ENCODE results near the gene CRYBB1.

Gene CRYBB1

GRCh38 chr22:26656891-26657851, 39.3 kb upstream of the CRYBB1 start, which contains the start of gene MIAT:
Gene MIAT, plus strand, starts transcription at chr22:26657588.
- H3K4me3 ChIP-seq (ENCODE audit: low read length in 2 of 2), result peak within 1 kb of the TSS; percentile 61 to 62
- H3K27me3 ChIP-seq (ENCODE audit: control insufficient read depth in 1 of 2, insufficient read depth in 2 of 2, low read length in 2 of 2), result peaks cover 26 to 38% of the 10 kb centered on the region in 2 donors
- no peak within 1 kb of the TSS for H3K9ac ChIP-seq (ENCODE audit: low read length in 2 of 2)
- H3K27ac ChIP-seq (ENCODE audit: low read length), result no peak within 1 kb of the TSS
- no peaks in the 10 kb centered on the region for H3K9me3 ChIP-seq (ENCODE audit: control insufficient read depth in 2 of 2, low read length in 2 of 2)
- H3K36me3 ChIP-seq (ENCODE audit: control insufficient read depth in 2 of 2, insufficient read depth in 2 of 2, low read length in 2 of 2), result no peaks in the 10 kb centered on the region
- H3K4me1 ChIP-seq (ENCODE audit: control insufficient read depth, insufficient read depth, low read length), result peaks cover 20% of the 10 kb centered on the region

GRCh38 chr22:26651815-26652214, 34.0 kb upstream of the CRYBB1 start:
- Histone ChIP-seq H3K9ac (ENCODE audit: low read length in 2 of 2) (no peak overlapping the region), H3K36me3 (ENCODE audit: control insufficient read depth in 2 of 2, insufficient read depth in 2 of 2, low read length in 2 of 2) (no peaks in the 10 kb centered on the region), H3K9me3 (ENCODE audit: control insufficient read depth in 2 of 2, low read length in 2 of 2) (no peaks in the 10 kb centered on the region), H3K4me3 (ENCODE audit: low read length in 2 of 2) (no peak overlapping the region), H3K27me3 (ENCODE audit: control insufficient read depth in 1 of 2, insufficient read depth in 2 of 2, low read length in 2 of 2) (peaks cover 7 to 24% of the 10 kb centered on the region in 2 donors), H3K4me1 (ENCODE audit: control insufficient read depth, insufficient read depth, low read length) (peaks cover 2% of the 10 kb centered on the region), H3K27ac (ENCODE audit: low read length) (no peak overlapping the region)

GRCh38 chr22:26650722-26651421, 33.0 kb upstream of the CRYBB1 start:
- Histone ChIP-seq H3K9ac (ENCODE audit: low read length in 2 of 2) (no peak overlapping the region), H3K36me3 (ENCODE audit: control insufficient read depth in 2 of 2, insufficient read depth in 2 of 2, low read length in 2 of 2) (no peaks in the 10 kb centered on the region), H3K9me3 (ENCODE audit: control insufficient read depth in 2 of 2, low read length in 2 of 2) (no peaks in the 10 kb centered on the region), H3K27ac (ENCODE audit: low read length) (no peak overlapping the region), H3K4me1 (ENCODE audit: control insufficient read depth, insufficient read depth, low read length) (peaks cover 2% of the 10 kb centered on the region), H3K27me3 (ENCODE audit: control insufficient read depth in 1 of 2, insufficient read depth in 2 of 2, low read length in 2 of 2) (peaks cover 13 to 27% of the 10 kb centered on the region in 2 donors), H3K4me3 (ENCODE audit: low read length in 2 of 2) (no peak overlapping the region)

GRCh38 chr22:26648528-26649388, 30.9 kb upstream of the CRYBB1 start:
- peaks cover 13 to 24% of the 10 kb centered on the region in 2 donors for H3K27me3 ChIP-seq (ENCODE audit: control insufficient read depth in 1 of 2, insufficient read depth in 2 of 2, low read length in 2 of 2)
- peaks cover 8% of the 10 kb centered on the region for H3K4me1 ChIP-seq (ENCODE audit: control insufficient read depth, insufficient read depth, low read length)
- no peak overlapping the region for H3K4me3 ChIP-seq (ENCODE audit: low read length in 2 of 2)
- H3K27ac ChIP-seq (ENCODE audit: low read length), result no peak overlapping the region
- no peak overlapping the region for H3K9ac ChIP-seq (ENCODE audit: low read length in 2 of 2)
- H3K36me3 ChIP-seq (ENCODE audit: control insufficient read depth in 2 of 2, insufficient read depth in 2 of 2, low read length in 2 of 2), result no peaks in the 10 kb centered on the region
- no peaks in the 10 kb centered on the region for H3K9me3 ChIP-seq (ENCODE audit: control insufficient read depth in 2 of 2, low read length in 2 of 2)

GRCh38 chr22:26648011-26648497, 30.2 kb upstream of the CRYBB1 start:
- no peak overlapping the region for H3K27ac ChIP-seq (ENCODE audit: low read length)
- peaks cover 13 to 22% of the 10 kb centered on the region in 2 donors for H3K27me3 ChIP-seq (ENCODE audit: control insufficient read depth in 1 of 2, insufficient read depth in 2 of 2, low read length in 2 of 2)
- peaks cover 9% of the 10 kb centered on the region for H3K4me1 ChIP-seq (ENCODE audit: control insufficient read depth, insufficient read depth, low read length)
- H3K9ac ChIP-seq (ENCODE audit: low read length in 2 of 2), result no peak overlapping the region
- H3K36me3 ChIP-seq (ENCODE audit: control insufficient read depth in 2 of 2, insufficient read depth in 2 of 2, low read length in 2 of 2), result no peaks in the 10 kb centered on the region
- H3K4me3 ChIP-seq (ENCODE audit: low read length in 2 of 2), result no peak overlapping the region
- H3K9me3 ChIP-seq (ENCODE audit: control insufficient read depth in 2 of 2, low read length in 2 of 2), result no peaks in the 10 kb centered on the region

GRCh38 chr22:26646158-26646557, 28.3 kb upstream of the CRYBB1 start:
- no peaks in the 10 kb centered on the region for H3K36me3 ChIP-seq (ENCODE audit: control insufficient read depth in 2 of 2, insufficient read depth in 2 of 2, low read length in 2 of 2)
- H3K27ac ChIP-seq (ENCODE audit: low read length), result no peak overlapping the region
- H3K4me1 ChIP-seq (ENCODE audit: control insufficient read depth, insufficient read depth, low read length), result peaks cover 10% of the 10 kb centered on the region
- H3K4me3 ChIP-seq (ENCODE audit: low read length in 2 of 2), result no peak overlapping the region
- peaks cover 13 to 21% of the 10 kb centered on the region in 2 donors for H3K27me3 ChIP-seq (ENCODE audit: control insufficient read depth in 1 of 2, insufficient read depth in 2 of 2, low read length in 2 of 2)
- H3K9ac ChIP-seq (ENCODE audit: low read length in 2 of 2), result no peak overlapping the region
- no peaks in the 10 kb centered on the region for H3K9me3 ChIP-seq (ENCODE audit: control insufficient read depth in 2 of 2, low read length in 2 of 2)

GRCh38 chr22:26643418-26644100, 25.7 kb upstream of the CRYBB1 start:
- Histone ChIP-seq H3K27ac (ENCODE audit: low read length) (no peak overlapping the region), H3K4me1 (ENCODE audit: control insufficient read depth, insufficient read depth, low read length) (peaks cover 8% of the 10 kb centered on the region), H3K9me3 (ENCODE audit: control insufficient read depth in 2 of 2, low read length in 2 of 2) (no peaks in the 10 kb centered on the region), H3K27me3 (ENCODE audit: control insufficient read depth in 1 of 2, insufficient read depth in 2 of 2, low read length in 2 of 2) (peaks cover 13 to 19% of the 10 kb centered on the region in 2 donors), H3K9ac (ENCODE audit: low read length in 2 of 2) (no peak overlapping the region), H3K4me3 (ENCODE audit: low read length in 2 of 2) (no peak overlapping the region), H3K36me3 (ENCODE audit: control insufficient read depth in 2 of 2, insufficient read depth in 2 of 2, low read length in 2 of 2) (no peaks in the 10 kb centered on the region)

GRCh38 chr22:26642465-26643417, 24.9 kb upstream of the CRYBB1 start:
- H3K27ac ChIP-seq (ENCODE audit: low read length), result no peak overlapping the region
- peaks cover 13 to 14% of the 10 kb centered on the region in 2 donors for H3K27me3 ChIP-seq (ENCODE audit: control insufficient read depth in 1 of 2, insufficient read depth in 2 of 2, low read length in 2 of 2)
- no peaks in the 10 kb centered on the region for H3K36me3 ChIP-seq (ENCODE audit: control insufficient read depth in 2 of 2, insufficient read depth in 2 of 2, low read length in 2 of 2)
- H3K9me3 ChIP-seq (ENCODE audit: control insufficient read depth in 2 of 2, low read length in 2 of 2), result no peaks in the 10 kb centered on the region
- no peak overlapping the region for H3K4me3 ChIP-seq (ENCODE audit: low read length in 2 of 2)
- peaks cover 8% of the 10 kb centered on the region for H3K4me1 ChIP-seq (ENCODE audit: control insufficient read depth, insufficient read depth, low read length)
- no peak overlapping the region for H3K9ac ChIP-seq (ENCODE audit: low read length in 2 of 2)

- Histone ChIP-seq H3K9ac (ENCODE audit: low read length in 2 of 2) (no peak overlapping the region), H3K36me3 (ENCODE audit: control insufficient read depth in 2 of 2, insufficient read depth in 2 of 2, low read length in 2 of 2) (no peaks in the 10 kb centered on the region), H3K4me3 (ENCODE audit: low read length in 2 of 2) (no peak overlapping the region), H3K27ac (ENCODE audit: low read length) (no peak overlapping the region), H3K27me3 (ENCODE audit: control insufficient read depth in 1 of 2, insufficient read depth in 2 of 2, low read length in 2 of 2) (peaks cover 0 to 3% of the 10 kb centered on the region in 2 donors), H3K9me3 (ENCODE audit: control insufficient read depth in 2 of 2, low read length in 2 of 2) (no peaks in the 10 kb centered on the region), H3K4me1 (ENCODE audit: control insufficient read depth, insufficient read depth, low read length) (no peaks in the 10 kb centered on the region)
Observed at GRCh38 chr22:26636296-26636695, 18.5 kb upstream of the CRYBB1 start.

Data from stomach smooth muscle (tissue), 2 donors.